Measurements from ENCODE around the gene IPCEF1. TPM values are rescaled to one million over a fixed set of nuclear protein-coding genes. Genes with fewer than 3 reads are reported as not detected.

IPCEF1 gene
- total RNA-seq, 1 donor, result 0.54 TPM

- TF ChIP-seq CTCF (IDR thresholded peaks at IDR 0.05; ENCODE audit: insufficient read depth, low read length), result no peak
- H3K4me3 ChIP-seq (ENCODE audit: low read depth, low read length), result no peak overlapping the region
- no peak for DNase-seq (ENCODE audit: low read depth)
Measured at GRCh38 chr6:154267508-154268106, 89.0 kb downstream of the IPCEF1 start.

GRCh38 chr6:154266560-154267099 lies 90.0 kb downstream of the IPCEF1 start:
- DNase-seq (ENCODE audit: low read depth), result no peak
- TF ChIP-seq CTCF (IDR thresholded peaks at IDR 0.05; ENCODE audit: insufficient read depth, low read length), result no peak

GRCh38 chr6:154261688-154262397 lies 94.8 kb downstream of the IPCEF1 start:
- H3K4me3 ChIP-seq (ENCODE audit: low read depth, low read length), result no peak overlapping the region
- DNase-seq (ENCODE audit: low read depth), result no peak
- TF ChIP-seq CTCF (IDR thresholded peaks at IDR 0.05; ENCODE audit: insufficient read depth, low read length), result no peak

More at GRCh38 chr6:154266560-154267099, 90.0 kb downstream of the IPCEF1 start:
- no peak overlapping the region for H3K4me3 ChIP-seq (ENCODE audit: low read depth, low read length)

- no peak overlapping the region for H3K4me3 ChIP-seq (ENCODE audit: low read depth, low read length)
- no peak for DNase-seq (ENCODE audit: low read depth)
- no peak for TF ChIP-seq CTCF (IDR thresholded peaks at IDR 0.05; ENCODE audit: insufficient read depth, low read length)
Measured at GRCh38 chr6:154258064-154258757, 98.4 kb downstream of the IPCEF1 start.

GRCh38 chr6:154257067-154257466 lies 99.5 kb downstream of the IPCEF1 start:
- H3K4me3 ChIP-seq (ENCODE audit: low read depth, low read length), result no peak overlapping the region
- no peak for DNase-seq (ENCODE audit: low read depth)
- no peak for TF ChIP-seq CTCF (IDR thresholded peaks at IDR 0.05; ENCODE audit: insufficient read depth, low read length)

- TF ChIP-seq CTCF (IDR thresholded peaks at IDR 0.05; ENCODE audit: insufficient read depth, low read length), result no peak
- no peak for DNase-seq (ENCODE audit: low read depth)
- H3K4me3 ChIP-seq (ENCODE audit: low read depth, low read length), result no peak overlapping the region
Measured at GRCh38 chr6:154252678-154253077, 103.9 kb downstream of the IPCEF1 start.

Data from fibroblast of the aortic adventitia (primary cell).